Neural progenitor cell (in vitro differentiated cells): ENCODE results near the gene PLEKHG7.

ENCODE experiments used
- EZH2phosphoT487 ChIP-seq: fragments of 200-600 bp; sonication (generic); IDR thresholded peaks from 2 replicates; pipeline ENCODE4 v1.6.1; 2017; ENCODE audit warnings: antibody characterized with exemption
- TF ChIP-seq, protein P1 (sequence below): fragments of 200-600 bp; sonication (generic); IDR thresholded peaks from 2 replicates; pipeline ENCODE4 v1.5.1; 2017; ENCODE audit warnings: antibody characterized with exemption, mild to moderate bottlenecking

DNA sequence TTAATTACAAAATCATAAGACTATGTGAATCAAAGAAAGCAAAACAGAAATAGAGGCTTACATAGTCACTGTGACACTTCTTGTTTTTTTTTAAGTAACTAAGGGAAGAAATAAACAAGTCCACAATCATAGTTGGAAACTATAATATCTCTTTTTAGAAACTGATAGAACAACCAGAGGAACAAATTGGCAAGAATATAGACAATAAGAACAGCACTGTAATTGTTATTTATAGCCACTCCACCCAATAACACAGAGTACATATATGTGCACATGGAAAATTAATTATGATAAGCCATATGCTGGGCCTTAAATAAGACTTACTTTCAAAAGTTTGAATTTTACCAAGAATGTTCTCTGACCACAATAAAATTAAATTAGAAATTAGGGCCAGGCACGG is 101.1 kb downstream of the PLEKHG7 start:
- TF ChIP-seq, protein P1, sequence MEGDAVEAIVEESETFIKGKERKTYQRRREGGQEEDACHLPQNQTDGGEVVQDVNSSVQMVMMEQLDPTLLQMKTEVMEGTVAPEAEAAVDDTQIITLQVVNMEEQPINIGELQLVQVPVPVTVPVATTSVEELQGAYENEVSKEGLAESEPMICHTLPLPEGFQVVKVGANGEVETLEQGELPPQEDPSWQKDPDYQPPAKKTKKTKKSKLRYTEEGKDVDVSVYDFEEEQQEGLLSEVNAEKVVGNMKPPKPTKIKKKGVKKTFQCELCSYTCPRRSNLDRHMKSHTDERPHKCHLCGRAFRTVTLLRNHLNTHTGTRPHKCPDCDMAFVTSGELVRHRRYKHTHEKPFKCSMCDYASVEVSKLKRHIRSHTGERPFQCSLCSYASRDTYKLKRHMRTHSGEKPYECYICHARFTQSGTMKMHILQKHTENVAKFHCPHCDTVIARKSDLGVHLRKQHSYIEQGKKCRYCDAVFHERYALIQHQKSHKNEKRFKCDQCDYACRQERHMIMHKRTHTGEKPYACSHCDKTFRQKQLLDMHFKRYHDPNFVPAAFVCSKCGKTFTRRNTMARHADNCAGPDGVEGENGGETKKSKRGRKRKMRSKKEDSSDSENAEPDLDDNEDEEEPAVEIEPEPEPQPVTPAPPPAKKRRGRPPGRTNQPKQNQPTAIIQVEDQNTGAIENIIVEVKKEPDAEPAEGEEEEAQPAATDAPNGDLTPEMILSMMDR = no peak
- TF ChIP-seq EZH2phosphoT487 = no peak
